Measurements from ENCODE around the gene SLC26A1. TPM values are rescaled to one million over a fixed set of nuclear protein-coding genes. Genes with fewer than 3 reads are reported as not detected.

Gene SLC26A1
- total and polyA plus RNA-seq, 2 of the 13 experiments (the other 11 are each of a cell fraction or from before 2014, with no cell fraction given): 5.4 to 22.9 TPM

- TF ChIP-seq, protein P1, sequence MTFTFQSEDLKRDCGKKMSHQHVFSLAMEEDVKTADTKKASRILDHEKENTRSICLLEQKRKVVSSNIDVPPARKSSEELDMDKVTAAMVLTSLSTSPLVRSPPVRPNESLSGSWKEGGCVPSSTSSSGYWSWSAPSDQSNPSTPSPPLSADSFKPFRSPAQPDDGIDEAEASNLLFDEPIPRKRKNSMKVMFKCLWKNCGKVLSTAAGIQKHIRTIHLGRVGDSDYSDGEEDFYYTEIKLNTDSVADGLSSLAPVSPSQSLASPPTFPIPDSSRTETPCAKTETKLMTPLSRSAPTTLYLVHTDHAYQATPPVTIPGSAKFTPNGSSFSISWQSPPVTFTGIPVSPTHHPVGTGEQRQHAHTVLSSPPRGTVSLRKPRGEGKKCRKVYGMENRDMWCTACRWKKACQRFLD (CRISPR knock-in tag; IDR thresholded peaks at IDR 0.05; ENCODE audit: borderline replicate concordance): no peak
- TF ChIP-seq ZNF138 (CRISPR knock-in tag; IDR thresholded peaks at IDR 0.05; ENCODE audit: low read depth): peak; percentile 65; the same call in 1 of the 2 replicates
- 0 out of 2 replicates have a peak, but pooled peaks have one; percentile 2 for TF ChIP-seq ZNF224 (CRISPR knock-in tag; IDR thresholded peaks at IDR 0.05)
- TF ChIP-seq IKZF1 (IDR thresholded peaks at IDR 0.05): no peak
- TF ChIP-seq RXRA (CRISPR knock-in tag; IDR thresholded peaks at IDR 0.05): peak; percentile 65; the same call in 1 of the 2 replicates
- TF ChIP-seq, protein P2, sequence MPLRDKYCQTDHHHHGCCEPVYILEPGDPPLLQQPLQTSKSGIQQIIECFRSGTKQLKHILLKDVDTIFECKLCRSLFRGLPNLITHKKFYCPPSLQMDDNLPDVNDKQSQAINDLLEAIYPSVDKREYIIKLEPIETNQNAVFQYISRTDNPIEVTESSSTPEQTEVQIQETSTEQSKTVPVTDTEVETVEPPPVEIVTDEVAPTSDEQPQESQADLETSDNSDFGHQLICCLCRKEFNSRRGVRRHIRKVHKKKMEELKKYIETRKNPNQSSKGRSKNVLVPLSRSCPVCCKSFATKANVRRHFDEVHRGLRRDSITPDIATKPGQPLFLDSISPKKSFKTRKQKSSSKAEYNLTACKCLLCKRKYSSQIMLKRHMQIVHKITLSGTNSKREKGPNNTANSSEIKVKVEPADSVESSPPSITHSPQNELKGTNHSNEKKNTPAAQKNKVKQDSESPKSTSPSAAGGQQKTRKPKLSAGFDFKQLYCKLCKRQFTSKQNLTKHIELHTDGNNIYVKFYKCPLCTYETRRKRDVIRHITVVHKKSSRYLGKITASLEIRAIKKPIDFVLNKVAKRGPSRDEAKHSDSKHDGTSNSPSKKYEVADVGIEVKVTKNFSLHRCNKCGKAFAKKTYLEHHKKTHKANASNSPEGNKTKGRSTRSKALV (CRISPR knock-in tag; IDR thresholded peaks at IDR 0.05): no peak; the same call in 1 of the 2 replicates
- TF ChIP-seq TBP (CRISPR knock-in tag; IDR thresholded peaks at IDR 0.05): no peak
- no peak for TF ChIP-seq ZNF34 (CRISPR knock-in tag; IDR thresholded peaks at IDR 0.05; ENCODE audit: borderline replicate concordance)
- TF ChIP-seq NFATC3 (CRISPR knock-in tag; IDR thresholded peaks at IDR 0.05): no peak
- peak; percentile 42; the same call in 1 of the 2 replicates for TF ChIP-seq ZNF580 (CRISPR knock-in tag; IDR thresholded peaks at IDR 0.05; ENCODE audit: borderline replicate concordance, low read depth)
- peak; percentile 52 for TF ChIP-seq CHD2 (IDR thresholded peaks at IDR 0.05; ENCODE audit: low read depth, low read length)
- TF ChIP-seq, protein P3, sequence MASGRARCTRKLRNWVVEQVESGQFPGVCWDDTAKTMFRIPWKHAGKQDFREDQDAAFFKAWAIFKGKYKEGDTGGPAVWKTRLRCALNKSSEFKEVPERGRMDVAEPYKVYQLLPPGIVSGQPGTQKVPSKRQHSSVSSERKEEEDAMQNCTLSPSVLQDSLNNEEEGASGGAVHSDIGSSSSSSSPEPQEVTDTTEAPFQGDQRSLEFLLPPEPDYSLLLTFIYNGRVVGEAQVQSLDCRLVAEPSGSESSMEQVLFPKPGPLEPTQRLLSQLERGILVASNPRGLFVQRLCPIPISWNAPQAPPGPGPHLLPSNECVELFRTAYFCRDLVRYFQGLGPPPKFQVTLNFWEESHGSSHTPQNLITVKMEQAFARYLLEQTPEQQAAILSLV (CRISPR knock-in tag; IDR thresholded peaks at IDR 0.05; ENCODE audit: borderline replicate concordance): peak; percentile 83; the same call in 1 of the 2 replicates
- TF ChIP-seq ZNF563 (CRISPR knock-in tag; IDR thresholded peaks at IDR 0.05): peak; percentile 57; the same call in 1 of the 2 replicates
- TF ChIP-seq CBFB (CRISPR knock-in tag; IDR thresholded peaks at IDR 0.05): peak; percentile 11; the same call in 1 of the 2 replicates
- TF ChIP-seq, protein P4, sequence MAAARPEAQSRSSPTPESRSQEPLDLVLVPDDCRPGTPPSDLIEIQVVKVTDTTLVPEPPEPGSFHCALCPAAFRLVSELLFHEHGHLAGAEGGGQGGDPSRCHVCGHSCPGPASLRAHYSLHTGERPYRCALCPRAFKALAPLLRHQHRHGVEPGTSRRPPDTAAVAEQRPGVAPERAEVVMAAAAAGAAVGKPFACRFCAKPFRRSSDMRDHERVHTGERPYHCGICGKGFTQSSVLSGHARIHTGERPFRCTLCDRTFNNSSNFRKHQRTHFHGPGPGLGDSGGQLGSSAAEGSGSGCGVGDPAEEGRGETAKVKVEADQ (CRISPR knock-in tag; IDR thresholded peaks at IDR 0.05; ENCODE audit: borderline replicate concordance): peak; percentile 77; the same call in 1 of the 2 replicates
- TF ChIP-seq MAFK (conservative IDR thresholded peaks at IDR 0.05 in 1 of 2, IDR thresholded peaks at IDR 0.05 in 1 of 2; ENCODE audit: low read length in 2 of 2): peak; percentile 100
- no peak for TF ChIP-seq IRX3 (CRISPR knock-in tag; IDR thresholded peaks at IDR 0.05; ENCODE audit: borderline replicate concordance, low read depth)
- no peak for TF ChIP-seq TBX3 (IDR thresholded peaks at IDR 0.05; ENCODE audit: borderline replicate concordance)
- no peak; the same call in 1 of the 2 replicates for TF ChIP-seq ZNF446 (CRISPR knock-in tag; IDR thresholded peaks at IDR 0.05)
- peak; percentile 91 for TF ChIP-seq ZNF558 (CRISPR knock-in tag; IDR thresholded peaks at IDR 0.05; ENCODE audit: borderline replicate concordance)
- TF ChIP-seq ETV6 (CRISPR knock-in tag; conservative IDR thresholded peaks at IDR 0.05): no peak; the same call in 1 of the 2 replicates
- TF ChIP-seq ATF4 (CRISPR knock-in tag; IDR thresholded peaks at IDR 0.05): no peak
Observed at GRCh38 chr4:993111-994029, at the start of gene SLC26A1 (continued).

Measured in HepG2 (cell line).